ENCODE results near the gene CLDN24. TPM values are rescaled to one million over a fixed set of nuclear protein-coding genes. Genes with fewer than 3 reads are reported as not detected.
"Not testable (repeated sequence)": the region's sequence is repeated elsewhere in the genome, so short reads cannot be mapped to it uniquely, and the experiment has no call there.

Gene CLDN24
- polyA plus RNA-seq, 1 of the 3 experiments (the other 2 are of a cell fraction): not detected

DNA sequence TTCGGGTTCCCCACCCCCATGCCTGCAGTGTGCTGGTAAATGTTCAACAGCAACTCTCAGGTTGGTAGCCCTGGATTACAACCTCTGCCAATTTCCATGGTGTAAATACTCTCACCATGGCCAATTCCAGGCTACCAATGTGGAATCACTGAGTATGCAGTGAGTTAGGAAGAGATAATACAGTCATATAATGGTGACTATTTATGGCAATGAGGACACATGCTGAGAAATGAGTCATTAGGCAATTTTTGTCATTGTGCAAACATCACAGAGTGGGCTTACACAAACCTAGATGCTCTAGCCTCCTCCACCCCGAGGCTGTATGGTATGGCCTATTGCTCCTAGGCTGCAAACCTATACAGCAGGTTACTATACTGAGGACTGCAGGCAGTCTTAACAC, 4.6 kb upstream of the CLDN24 start:
- no peaks in the 10 kb centered on the region for H4K20me1 ChIP-seq (ENCODE audit: insufficient read depth)
- no peak overlapping the region for H3K27ac ChIP-seq (ENCODE audit: low read depth in 2 of 2, low read length in 1 of 2)
- H2AFZ ChIP-seq (ENCODE audit: low read depth): no peak overlapping the region
- H3K27me3 ChIP-seq (ENCODE audit: insufficient read depth): no peaks in the 10 kb centered on the region
- CTCF ChIA-PET: no interaction called here
- H3K4me1 ChIP-seq (ENCODE audit: control insufficient read depth in 1 of 2, insufficient read depth in 2 of 2, low read depth in 1 of 2, low read length in 1 of 2): no peaks in the 10 kb centered on the region
- no peak overlapping the region for H3K4me2 ChIP-seq
- H3K4me3 ChIP-seq (ENCODE audit: low read depth in 2 of 2, low read length in 1 of 2): no peak overlapping the region
- no peaks in the 10 kb centered on the region for H3K36me3 ChIP-seq (replicated peaks in 1 of 2; ENCODE audit: control insufficient read depth in 1 of 2, insufficient read depth in 2 of 2, low read length in 1 of 2)
- H3K9me3 ChIP-seq: no peaks in the 10 kb centered on the region
- DNase-seq: no peak
- H3K79me2 ChIP-seq (ENCODE audit: insufficient read depth): no peaks in the 10 kb centered on the region
- TF ChIP-seq FOSL2 (IDR thresholded peaks at IDR 0.05; ENCODE audit: borderline replicate concordance, low read depth): no peak
- WGBS (ENCODE audit: low lambda C conversion rate): 9% methylated on average over 1 of the region's 2 CpGs
- POLR2A ChIA-PET: no interaction called here
- no peaks in the 10 kb centered on the region for H3F3A ChIP-seq (replicated peaks; ENCODE audit: insufficient read depth)
- no peak overlapping the region for H3K9ac ChIP-seq
- H3K9me2 ChIP-seq: no peaks in the 10 kb centered on the region

DNA sequence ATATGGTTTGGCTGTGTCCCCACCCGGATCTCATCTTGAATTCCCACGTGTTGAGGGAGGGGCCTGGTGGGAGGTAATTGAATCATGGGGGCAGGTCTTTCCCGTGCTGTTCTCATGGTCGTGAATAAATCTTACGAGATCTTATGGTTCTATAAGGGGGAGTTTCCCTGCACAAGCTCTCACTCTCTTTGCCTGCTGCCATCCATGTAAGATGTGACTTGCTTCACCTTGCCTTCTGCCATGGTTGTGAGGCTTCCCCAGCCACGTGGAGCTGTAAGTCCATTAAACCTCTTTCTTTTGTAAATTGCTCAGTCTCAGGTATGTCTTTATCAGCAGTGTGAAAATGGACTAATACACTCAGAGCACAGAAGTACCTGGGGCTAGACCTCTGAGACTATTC, 4.2 kb upstream of the CLDN24 start:
- H3F3A ChIP-seq (replicated peaks; ENCODE audit: insufficient read depth); H3K36me3 ChIP-seq (replicated peaks in 1 of 2; ENCODE audit: control insufficient read depth in 1 of 2, insufficient read depth in 2 of 2, low read length in 1 of 2); POLR2A ChIA-PET; H3K4me1 ChIP-seq (ENCODE audit: control insufficient read depth in 1 of 2, insufficient read depth in 2 of 2, low read depth in 1 of 2, low read length in 1 of 2); CTCF ChIA-PET; H4K20me1 ChIP-seq (ENCODE audit: insufficient read depth); H3K27me3 ChIP-seq (ENCODE audit: insufficient read depth); H3K9me3 ChIP-seq; H3K9me2 ChIP-seq; H2AFZ ChIP-seq (ENCODE audit: low read depth); DNase-seq; H3K79me2 ChIP-seq (ENCODE audit: insufficient read depth); H3K27ac ChIP-seq (ENCODE audit: low read depth in 2 of 2, low read length in 1 of 2); H3K4me2 ChIP-seq; H3K9ac ChIP-seq; H3K4me3 ChIP-seq (ENCODE audit: low read depth in 2 of 2, low read length in 1 of 2): not testable (repeated sequence)
- WGBS (ENCODE audit: low lambda C conversion rate): 60% methylated on average over 6 of the region's 6 CpGs

DNA sequence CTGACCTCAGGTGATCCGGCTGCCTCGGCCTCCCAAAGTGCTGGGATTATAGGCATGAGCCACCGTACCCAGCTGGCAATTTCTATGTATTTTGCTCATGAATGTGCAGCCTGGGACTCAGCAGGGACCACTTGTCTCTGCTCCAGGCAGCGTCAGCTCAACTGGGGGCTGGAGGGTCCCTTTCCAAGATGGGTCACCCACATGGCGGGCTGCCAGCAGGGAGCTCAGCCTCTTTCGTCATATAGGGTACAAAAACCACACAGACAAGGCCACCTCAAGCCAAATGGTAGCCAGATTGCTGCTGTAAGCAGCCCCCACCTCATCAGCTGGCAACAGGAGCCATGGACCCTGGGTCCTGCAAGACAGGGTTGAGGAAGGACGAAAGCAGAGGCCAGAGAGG, 2.4 kb upstream of the CLDN24 start:
- TF ChIP-seq, protein P1, sequence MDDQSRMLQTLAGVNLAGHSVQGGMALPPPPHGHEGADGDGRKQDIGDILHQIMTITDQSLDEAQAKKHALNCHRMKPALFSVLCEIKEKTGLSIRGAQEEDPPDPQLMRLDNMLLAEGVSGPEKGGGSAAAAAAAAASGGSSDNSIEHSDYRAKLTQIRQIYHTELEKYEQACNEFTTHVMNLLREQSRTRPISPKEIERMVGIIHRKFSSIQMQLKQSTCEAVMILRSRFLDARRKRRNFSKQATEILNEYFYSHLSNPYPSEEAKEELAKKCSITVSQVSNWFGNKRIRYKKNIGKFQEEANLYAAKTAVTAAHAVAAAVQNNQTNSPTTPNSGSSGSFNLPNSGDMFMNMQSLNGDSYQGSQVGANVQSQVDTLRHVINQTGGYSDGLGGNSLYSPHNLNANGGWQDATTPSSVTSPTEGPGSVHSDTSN (IDR thresholded peaks at IDR 0.05): no peak
- TF ChIP-seq EZH2phosphoT487 (IDR thresholded peaks at IDR 0.05; ENCODE audit: borderline replicate concordance, low read depth) (no peak), RXRA (IDR thresholded peaks at IDR 0.05; ENCODE audit: borderline replicate concordance, low read depth) (no peak), YY1 (IDR thresholded peaks at IDR 0.05; ENCODE audit: low read depth) (no peak), MEF2A (IDR thresholded peaks at IDR 0.05; ENCODE audit: borderline replicate concordance, low read depth) (no peak), NRF1 (IDR thresholded peaks at IDR 0.05; ENCODE audit: low read depth, low read length) (no peak), ELF1 (IDR thresholded peaks at IDR 0.05) (no peak), POLR2AphosphoS5 (IDR thresholded peaks at IDR 0.05; ENCODE audit: low read depth, low read length) (no peak)
- TF ChIP-seq, protein P2, sequence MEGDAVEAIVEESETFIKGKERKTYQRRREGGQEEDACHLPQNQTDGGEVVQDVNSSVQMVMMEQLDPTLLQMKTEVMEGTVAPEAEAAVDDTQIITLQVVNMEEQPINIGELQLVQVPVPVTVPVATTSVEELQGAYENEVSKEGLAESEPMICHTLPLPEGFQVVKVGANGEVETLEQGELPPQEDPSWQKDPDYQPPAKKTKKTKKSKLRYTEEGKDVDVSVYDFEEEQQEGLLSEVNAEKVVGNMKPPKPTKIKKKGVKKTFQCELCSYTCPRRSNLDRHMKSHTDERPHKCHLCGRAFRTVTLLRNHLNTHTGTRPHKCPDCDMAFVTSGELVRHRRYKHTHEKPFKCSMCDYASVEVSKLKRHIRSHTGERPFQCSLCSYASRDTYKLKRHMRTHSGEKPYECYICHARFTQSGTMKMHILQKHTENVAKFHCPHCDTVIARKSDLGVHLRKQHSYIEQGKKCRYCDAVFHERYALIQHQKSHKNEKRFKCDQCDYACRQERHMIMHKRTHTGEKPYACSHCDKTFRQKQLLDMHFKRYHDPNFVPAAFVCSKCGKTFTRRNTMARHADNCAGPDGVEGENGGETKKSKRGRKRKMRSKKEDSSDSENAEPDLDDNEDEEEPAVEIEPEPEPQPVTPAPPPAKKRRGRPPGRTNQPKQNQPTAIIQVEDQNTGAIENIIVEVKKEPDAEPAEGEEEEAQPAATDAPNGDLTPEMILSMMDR (IDR thresholded peaks at IDR 0.05): no peak
- TF ChIP-seq, protein P3, sequence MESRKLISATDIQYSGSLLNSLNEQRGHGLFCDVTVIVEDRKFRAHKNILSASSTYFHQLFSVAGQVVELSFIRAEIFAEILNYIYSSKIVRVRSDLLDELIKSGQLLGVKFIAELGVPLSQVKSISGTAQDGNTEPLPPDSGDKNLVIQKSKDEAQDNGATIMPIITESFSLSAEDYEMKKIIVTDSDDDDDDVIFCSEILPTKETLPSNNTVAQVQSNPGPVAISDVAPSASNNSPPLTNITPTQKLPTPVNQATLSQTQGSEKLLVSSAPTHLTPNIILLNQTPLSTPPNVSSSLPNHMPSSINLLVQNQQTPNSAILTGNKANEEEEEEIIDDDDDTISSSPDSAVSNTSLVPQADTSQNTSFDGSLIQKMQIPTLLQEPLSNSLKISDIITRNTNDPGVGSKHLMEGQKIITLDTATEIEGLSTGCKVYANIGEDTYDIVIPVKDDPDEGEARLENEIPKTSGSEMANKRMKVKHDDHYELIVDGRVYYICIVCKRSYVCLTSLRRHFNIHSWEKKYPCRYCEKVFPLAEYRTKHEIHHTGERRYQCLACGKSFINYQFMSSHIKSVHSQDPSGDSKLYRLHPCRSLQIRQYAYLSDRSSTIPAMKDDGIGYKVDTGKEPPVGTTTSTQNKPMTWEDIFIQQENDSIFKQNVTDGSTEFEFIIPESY (IDR thresholded peaks at IDR 0.05; ENCODE audit: borderline replicate concordance, low read depth): no peak
- TF ChIP-seq, protein P4, sequence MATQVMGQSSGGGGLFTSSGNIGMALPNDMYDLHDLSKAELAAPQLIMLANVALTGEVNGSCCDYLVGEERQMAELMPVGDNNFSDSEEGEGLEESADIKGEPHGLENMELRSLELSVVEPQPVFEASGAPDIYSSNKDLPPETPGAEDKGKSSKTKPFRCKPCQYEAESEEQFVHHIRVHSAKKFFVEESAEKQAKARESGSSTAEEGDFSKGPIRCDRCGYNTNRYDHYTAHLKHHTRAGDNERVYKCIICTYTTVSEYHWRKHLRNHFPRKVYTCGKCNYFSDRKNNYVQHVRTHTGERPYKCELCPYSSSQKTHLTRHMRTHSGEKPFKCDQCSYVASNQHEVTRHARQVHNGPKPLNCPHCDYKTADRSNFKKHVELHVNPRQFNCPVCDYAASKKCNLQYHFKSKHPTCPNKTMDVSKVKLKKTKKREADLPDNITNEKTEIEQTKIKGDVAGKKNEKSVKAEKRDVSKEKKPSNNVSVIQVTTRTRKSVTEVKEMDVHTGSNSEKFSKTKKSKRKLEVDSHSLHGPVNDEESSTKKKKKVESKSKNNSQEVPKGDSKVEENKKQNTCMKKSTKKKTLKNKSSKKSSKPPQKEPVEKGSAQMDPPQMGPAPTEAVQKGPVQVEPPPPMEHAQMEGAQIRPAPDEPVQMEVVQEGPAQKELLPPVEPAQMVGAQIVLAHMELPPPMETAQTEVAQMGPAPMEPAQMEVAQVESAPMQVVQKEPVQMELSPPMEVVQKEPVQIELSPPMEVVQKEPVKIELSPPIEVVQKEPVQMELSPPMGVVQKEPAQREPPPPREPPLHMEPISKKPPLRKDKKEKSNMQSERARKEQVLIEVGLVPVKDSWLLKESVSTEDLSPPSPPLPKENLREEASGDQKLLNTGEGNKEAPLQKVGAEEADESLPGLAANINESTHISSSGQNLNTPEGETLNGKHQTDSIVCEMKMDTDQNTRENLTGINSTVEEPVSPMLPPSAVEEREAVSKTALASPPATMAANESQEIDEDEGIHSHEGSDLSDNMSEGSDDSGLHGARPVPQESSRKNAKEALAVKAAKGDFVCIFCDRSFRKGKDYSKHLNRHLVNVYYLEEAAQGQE (IDR thresholded peaks at IDR 0.05; ENCODE audit: low read depth, low read length): no peak
- TF ChIP-seq, protein P5, sequence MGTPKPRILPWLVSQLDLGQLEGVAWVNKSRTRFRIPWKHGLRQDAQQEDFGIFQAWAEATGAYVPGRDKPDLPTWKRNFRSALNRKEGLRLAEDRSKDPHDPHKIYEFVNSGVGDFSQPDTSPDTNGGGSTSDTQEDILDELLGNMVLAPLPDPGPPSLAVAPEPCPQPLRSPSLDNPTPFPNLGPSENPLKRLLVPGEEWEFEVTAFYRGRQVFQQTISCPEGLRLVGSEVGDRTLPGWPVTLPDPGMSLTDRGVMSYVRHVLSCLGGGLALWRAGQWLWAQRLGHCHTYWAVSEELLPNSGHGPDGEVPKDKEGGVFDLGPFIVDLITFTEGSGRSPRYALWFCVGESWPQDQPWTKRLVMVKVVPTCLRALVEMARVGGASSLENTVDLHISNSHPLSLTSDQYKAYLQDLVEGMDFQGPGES (IDR thresholded peaks at IDR 0.05; ENCODE audit: low read depth, low read length): no peak
- H3K79me2 ChIP-seq (ENCODE audit: insufficient read depth): no peaks in the 10 kb centered on the region
- H3K9me2 ChIP-seq: no peaks in the 10 kb centered on the region
- WGBS (ENCODE audit: low lambda C conversion rate): 94% methylated on average over 7 of the region's 7 CpGs
- no peak overlapping the region for H3K4me2 ChIP-seq
- no peaks in the 10 kb centered on the region for H4K20me1 ChIP-seq (ENCODE audit: insufficient read depth)
- no peak for DNase-seq
- H3K27ac ChIP-seq (ENCODE audit: low read depth in 2 of 2, low read length in 1 of 2): no peak overlapping the region
- H3F3A ChIP-seq (replicated peaks; ENCODE audit: insufficient read depth): no peaks in the 10 kb centered on the region
- no peaks in the 10 kb centered on the region for H3K27me3 ChIP-seq (ENCODE audit: insufficient read depth)
- no peak overlapping the region for H2AFZ ChIP-seq (ENCODE audit: low read depth)
- H3K4me1 ChIP-seq (ENCODE audit: control insufficient read depth in 1 of 2, insufficient read depth in 2 of 2, low read depth in 1 of 2, low read length in 1 of 2): peaks cover 0 to 8% of the 10 kb centered on the region in 2 experiments; a peak in 1 of 4 replicates
- H3K4me3 ChIP-seq (ENCODE audit: low read depth in 2 of 2, low read length in 1 of 2): no peak overlapping the region
- no peaks in the 10 kb centered on the region for H3K36me3 ChIP-seq (replicated peaks in 1 of 2; ENCODE audit: control insufficient read depth in 1 of 2, insufficient read depth in 2 of 2, low read length in 1 of 2)
- POLR2A ChIA-PET: no interaction called here
- CTCF ChIA-PET: no interaction called here
- H3K9ac ChIP-seq: no peak overlapping the region
- H3K9me3 ChIP-seq: no peaks in the 10 kb centered on the region
